HFFc6 (cell line): ENCODE data around the gene NME3. TPM values are rescaled to one million over a fixed set of nuclear protein-coding genes. Genes with fewer than 3 reads are reported as not detected.

ENCODE experiments used
- DNase-seq: peaks from one replicate; pipeline ENCODE4 v3.0.0-alpha.2; 2018
- H3K27ac Mint-ChIP-seq: 2 replicates; pipeline ENCODE4 v1.8.0; 2020; ENCODE audit warnings: mild to moderate bottlenecking, mixed read lengths
- H3K27me3 Mint-ChIP-seq: 2 replicates; pipeline ENCODE4 v1.8.0; 2021; ENCODE audit warnings: mild to moderate bottlenecking, moderate library complexity, mixed read lengths; ENCODE audit not compliant: insufficient read depth
- H3K36me3 Mint-ChIP-seq: 2 replicates; pipeline ENCODE4 v1.8.0; 2021; ENCODE audit warnings: low read depth, mixed read lengths
- H3K4me1 Mint-ChIP-seq: 2 replicates; pipeline ENCODE4 v1.8.0; 2020; ENCODE audit warnings: low read depth, mixed read lengths
- H3K4me3 Mint-ChIP-seq: 2 replicates; pipeline ENCODE4 v1.8.0; 2020; ENCODE audit warnings: mild to moderate bottlenecking, moderate library complexity, mixed read lengths
- H3K9me3 Mint-ChIP-seq: 2 replicates; pipeline ENCODE4 v1.8.0; 2020; ENCODE audit warnings: mild to moderate bottlenecking, mixed read lengths
- CTCF ChIP-seq: fragments of 200-600 bp; sonication (generic); IDR thresholded peaks from 2 replicates; pipeline ENCODE4 v1.5.0; 2021; ENCODE audit warnings: antibody characterized with exemption, mild to moderate bottlenecking
- total RNA-seq, 6 experiments: library from RNA; stranded (reverse); fragmentation: NEBNext Ultra II Directional; extraction: Animal tissue kit (Norgen Biotek cat#: 25700); gene quantifications; 2 replicates in 1 of 6; 3 replicates in 5 of 6; pipeline ENCODE4 v1.2.3, GENCODE V29; 2021

Gene NME3
- total RNA-seq, 6 experiments from 2014 or later: 28.2 to 61.0 (median 31.3) TPM

- Mint-ChIP-seq H3K4me3 (no peak overlapping the region), H3K9me3 (no peaks in the 10 kb centered on the region), H3K4me1 (peaks cover 4% of the 10 kb centered on the region; the same call in 1 of the 2 replicates), H3K27ac (no peak overlapping the region), H3K36me3 (peaks cover 7% of the 10 kb centered on the region; the same call in 1 of the 2 replicates), H3K27me3 (no peaks in the 10 kb centered on the region)
- no peak for DNase-seq
- TF ChIP-seq CTCF: no peak
Observed at GRCh38 chr16:1818204-1818872, 47.0 kb upstream of the NME3 start.

DNA sequence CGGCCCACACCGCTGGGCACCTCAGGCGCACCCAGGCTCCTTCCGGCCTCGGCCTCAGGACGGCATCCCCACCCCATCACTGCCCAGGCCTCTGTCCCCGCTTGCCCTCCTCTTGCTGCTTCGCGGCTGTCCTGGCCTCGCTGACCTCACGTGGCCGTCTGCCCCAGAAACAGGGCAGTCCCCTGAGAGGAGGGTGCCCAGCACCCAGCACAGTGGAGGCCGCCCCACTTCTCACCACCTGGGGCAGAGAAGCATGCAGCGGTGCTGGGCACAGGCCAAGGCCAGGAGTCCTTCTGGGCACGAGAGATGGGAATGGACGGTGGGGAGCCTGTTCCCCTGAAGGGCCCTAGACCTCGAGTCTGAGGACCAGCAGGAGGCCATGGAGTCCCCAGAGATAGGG lies 46.4 kb upstream of the NME3 start:
- TF ChIP-seq CTCF: no peak
- no peak for DNase-seq

GRCh38 chr16:1817276-1817589 lies 45.9 kb upstream of the NME3 start:
- Mint-ChIP-seq H3K9me3 (no peaks in the 10 kb centered on the region), H3K27me3 (no peaks in the 10 kb centered on the region), H3K36me3 (peaks cover 8% of the 10 kb centered on the region; the same call in 1 of the 2 replicates), H3K4me3 (no peak overlapping the region), H3K27ac (no peak overlapping the region), H3K4me1 (peaks cover 5% of the 10 kb centered on the region; the same call in 1 of the 2 replicates)
- TF ChIP-seq CTCF: no peak
- DNase-seq: no peak

More for the DNA sequence above, 46.4 kb upstream of the NME3 start:
- Mint-ChIP-seq H3K9me3 (no peaks in the 10 kb centered on the region), H3K27me3 (no peaks in the 10 kb centered on the region), H3K4me3 (no peak overlapping the region), H3K4me1 (peaks cover 5% of the 10 kb centered on the region; the same call in 1 of the 2 replicates), H3K27ac (no peak overlapping the region), H3K36me3 (peaks cover 8% of the 10 kb centered on the region; the same call in 1 of the 2 replicates)

- Mint-ChIP-seq H3K9me3 (no peaks in the 10 kb centered on the region), H3K4me1 (peaks cover 5% of the 10 kb centered on the region; the same call in 1 of the 2 replicates), H3K4me3 (no peak overlapping the region), H3K27ac (no peak overlapping the region), H3K27me3 (no peaks in the 10 kb centered on the region), H3K36me3 (peaks cover 8% of the 10 kb centered on the region; the same call in 1 of the 2 replicates)
- TF ChIP-seq CTCF: no peak
- DNase-seq: no peak
Observed at GRCh38 chr16:1816396-1817275, 45.3 kb upstream of the NME3 start.

DNA sequence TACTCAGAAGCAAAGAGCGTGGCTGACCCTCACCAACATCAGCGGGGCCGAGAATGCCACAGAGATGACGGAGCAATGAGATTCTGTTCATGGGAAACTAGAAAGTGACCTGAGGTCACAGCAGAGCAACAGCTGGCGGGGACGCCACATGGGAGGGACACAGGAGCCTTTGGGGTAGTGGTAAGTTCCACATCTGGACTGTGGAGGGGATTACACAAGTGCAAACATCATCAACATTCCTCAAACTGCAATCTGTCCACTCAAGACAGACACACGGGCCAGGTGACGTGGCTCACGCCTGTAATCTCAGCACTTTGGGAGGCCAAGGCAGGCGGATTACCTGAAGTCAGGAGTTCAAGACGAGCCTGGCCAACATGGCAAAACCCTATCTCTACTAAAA lies 44.1 kb upstream of the NME3 start:
- Mint-ChIP-seq H3K4me3 (no peak overlapping the region), H3K36me3 (peaks cover 8% of the 10 kb centered on the region; the same call in 1 of the 2 replicates), H3K9me3 (no peaks in the 10 kb centered on the region), H3K4me1 (peaks cover 5% of the 10 kb centered on the region; the same call in 1 of the 2 replicates), H3K27me3 (no peaks in the 10 kb centered on the region), H3K27ac (no peak overlapping the region)
- no peak for TF ChIP-seq CTCF
- DNase-seq: no peak
